Body of pancreas (tissue), 4 donors: Measurements from ENCODE around the gene GPBP1L1.

Source experiments
- CTCF ChIP-seq, 7 experiments: fragments of 450-650 bp in 4 of 7; fragments of 200-600 bp in 3 of 7; sonication (generic) in 3 of 7; IDR thresholded peaks; one replicate each; pipeline ENCODE4 v1.5.1; 2016 to 2019; ENCODE audit warnings: antibody characterized with exemption in 7 of 7
- POLR2A ChIP-seq, 3 donors: fragments of 450-650 bp; IDR thresholded peaks; one replicate each; pipeline ENCODE4 v1.6.1; 2016; ENCODE audit warnings: antibody characterized with exemption in 3 of 3, mild to moderate bottlenecking in 2 of 3

- TF ChIP-seq CTCF (IDR thresholded peaks at IDR 0.05), result no peak
- TF ChIP-seq POLR2A (IDR thresholded peaks at IDR 0.05), result no peak
These were observed 68.7 kb downstream of the GPBP1L1 start for GRCh38 chr1:45617618-45618017.
